ENCODE data around the gene SYNGR3.

DNA sequence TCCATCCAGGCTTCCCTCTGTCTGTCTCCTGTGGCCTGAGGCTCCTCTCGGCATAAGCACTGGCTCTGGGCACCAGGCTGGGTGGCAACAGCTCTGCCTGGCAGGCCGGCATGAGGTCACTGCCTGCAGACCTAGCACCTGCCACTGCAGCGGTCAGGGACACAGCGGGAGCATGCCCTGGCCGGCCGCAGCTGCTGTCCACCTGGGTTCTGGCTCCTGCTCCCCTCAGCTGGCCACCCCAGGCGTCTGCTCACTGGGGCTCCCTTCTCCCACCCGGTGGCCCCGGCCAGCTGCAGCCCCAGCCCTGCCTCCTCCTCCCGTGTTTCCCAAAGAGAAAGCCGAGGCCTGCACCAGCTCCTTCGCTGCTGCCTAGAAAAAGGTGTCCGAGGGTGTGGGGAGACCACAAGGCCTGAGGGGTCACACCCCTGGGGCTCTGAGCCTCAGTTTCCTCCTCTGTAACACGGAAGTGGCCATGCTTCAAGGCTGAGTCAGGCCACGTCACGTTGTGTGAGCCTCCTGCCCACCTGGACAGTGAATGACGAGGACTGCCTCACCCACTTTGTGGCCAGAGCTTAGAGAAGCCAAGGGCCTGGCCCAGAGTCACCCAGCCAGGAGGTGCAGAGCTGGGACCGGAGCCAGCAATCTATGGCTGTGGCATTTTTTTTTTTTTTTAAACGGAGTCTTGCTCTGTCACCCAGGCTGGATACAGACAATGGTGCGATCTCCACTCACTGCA lies 51.2 kb downstream of the SYNGR3 start:
- TF ChIP-seq POLR2A (IDR thresholded peaks at IDR 0.05), result no peak
- TF ChIP-seq, protein P1, sequence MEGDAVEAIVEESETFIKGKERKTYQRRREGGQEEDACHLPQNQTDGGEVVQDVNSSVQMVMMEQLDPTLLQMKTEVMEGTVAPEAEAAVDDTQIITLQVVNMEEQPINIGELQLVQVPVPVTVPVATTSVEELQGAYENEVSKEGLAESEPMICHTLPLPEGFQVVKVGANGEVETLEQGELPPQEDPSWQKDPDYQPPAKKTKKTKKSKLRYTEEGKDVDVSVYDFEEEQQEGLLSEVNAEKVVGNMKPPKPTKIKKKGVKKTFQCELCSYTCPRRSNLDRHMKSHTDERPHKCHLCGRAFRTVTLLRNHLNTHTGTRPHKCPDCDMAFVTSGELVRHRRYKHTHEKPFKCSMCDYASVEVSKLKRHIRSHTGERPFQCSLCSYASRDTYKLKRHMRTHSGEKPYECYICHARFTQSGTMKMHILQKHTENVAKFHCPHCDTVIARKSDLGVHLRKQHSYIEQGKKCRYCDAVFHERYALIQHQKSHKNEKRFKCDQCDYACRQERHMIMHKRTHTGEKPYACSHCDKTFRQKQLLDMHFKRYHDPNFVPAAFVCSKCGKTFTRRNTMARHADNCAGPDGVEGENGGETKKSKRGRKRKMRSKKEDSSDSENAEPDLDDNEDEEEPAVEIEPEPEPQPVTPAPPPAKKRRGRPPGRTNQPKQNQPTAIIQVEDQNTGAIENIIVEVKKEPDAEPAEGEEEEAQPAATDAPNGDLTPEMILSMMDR (IDR thresholded peaks at IDR 0.05), result no peak
